Caco-2 (cell line): Measurements from ENCODE around the gene GASK1B. TPM values are rescaled to one million over a fixed set of nuclear protein-coding genes. Genes with fewer than 3 reads are reported as not detected.
A peak's percentile ranks its signal among the peaks of the same experiment; 100 is the strongest.

Experiments
- Bru-seq: library from RNA; stranded (reverse); fragments of 400-500 nt; gene quantifications from one replicate; lab custom pipeline; 2021; lab: Mats Ljungman, UMichigan
- BruChase-seq, 2 experiments: library from RNA; stranded (reverse); fragments of 400-500 nt; gene quantifications; one replicate each; lab custom pipeline; 2021; lab: Mats Ljungman, UMichigan
- BruUV-seq: library from RNA; stranded (reverse); fragments of 400-500 nt; replicated peaks from 2 replicates; lab custom pipeline; 2021; lab: Mats Ljungman, UMichigan
- CTCF ChIA-PET: fragments of 300-600 bp; sonication (Branson Sonifier 250); formaldehyde crosslinking; loops from one replicate; lab custom pipeline; 2022; ENCODE audit warnings: antibody characterized with exemption; lab: Charles Lee
- POLR2A ChIA-PET: fragments of 300-600 bp; sonication (Branson Sonifier 250); formaldehyde crosslinking; loops from one replicate; lab custom pipeline; 2022; ENCODE audit warnings: antibody characterized with exemption; lab: Charles Lee
- DNase-seq, 2 experiments: peaks; one replicate each; pipeline versions ENCODE4 v3.0.0 to v3.0.0-alpha.2; 2020 to 2022
- H3K27me3 ChIP-seq: replicated peaks from 2 replicates; pipeline ENCODE4 v1.6.0; 2011; ENCODE audit warnings: low read length; ENCODE audit not compliant: control insufficient read depth, insufficient read depth
- H3K36me3 ChIP-seq: 2 replicates; pipeline ENCODE4 v1.5.1; 2011; ENCODE audit warnings: low read length; ENCODE audit not compliant: control insufficient read depth, insufficient read depth
- H3K4me1 ChIP-seq: fragments of 250-450 bp; sonication (Bioruptor Pico); 2 replicates; pipeline ENCODE4 v1.5.1; 2020; ENCODE audit warnings: mild to moderate bottlenecking
- H3K4me3 ChIP-seq: 2 replicates; pipeline ENCODE4 v1.5.1; 2011; ENCODE audit warnings: low read depth, mild to moderate bottlenecking, control low read depth, low read length
- H3K9me3 ChIP-seq: fragments of 250-450 bp; sonication (Bioruptor Pico); 2 replicates; pipeline ENCODE4 v1.5.1; 2020; ENCODE audit warnings: mild to moderate bottlenecking, moderate library complexity
- H3K27ac Mint-ChIP-seq: one replicate; pipeline ENCODE4 v1.8.0; 2022; ENCODE audit warnings: mixed read lengths; ENCODE audit not compliant: unreplicated experiment
- H3K27me3 Mint-ChIP-seq: one replicate; pipeline ENCODE4 v1.8.0; 2022; ENCODE audit warnings: mixed read lengths; ENCODE audit not compliant: insufficient read depth, unreplicated experiment
- H3K36me3 Mint-ChIP-seq: one replicate; pipeline ENCODE4 v1.8.0; 2022; ENCODE audit warnings: mild to moderate bottlenecking, mixed read lengths; ENCODE audit not compliant: insufficient read depth, unreplicated experiment
- H3K4me1 Mint-ChIP-seq: one replicate; pipeline ENCODE4 v1.8.0; 2022; ENCODE audit warnings: low read depth, mixed read lengths; ENCODE audit not compliant: unreplicated experiment
- H3K4me3 Mint-ChIP-seq: one replicate; pipeline ENCODE4 v1.8.0; 2022; ENCODE audit warnings: mild to moderate bottlenecking, moderate library complexity, mixed read lengths; ENCODE audit not compliant: unreplicated experiment
- H3K9me3 Mint-ChIP-seq: one replicate; pipeline ENCODE4 v1.8.0; 2022; ENCODE audit warnings: mixed read lengths; ENCODE audit not compliant: unreplicated experiment
- CTCF ChIP-seq, 2 experiments: fragments of 200-600 bp in 1 of 2; IDR thresholded peaks; 1 replicate in 1 of 2; 2 replicates in 1 of 2; pipeline versions ENCODE4 v1.5.1 to v1.8.0; 2011 to 2022; ENCODE audit warnings: antibody characterized with exemption in 1 of 2, control low read depth in 1 of 2, inconsistent platforms in 1 of 2, low read depth in 1 of 2, low read length in 1 of 2, mild to moderate bottlenecking in 1 of 2, moderate library complexity in 1 of 2; ENCODE audit not compliant: insufficient read depth in 1 of 2, severe bottlenecking in 1 of 2, unreplicated experiment in 1 of 2
- intact Hi-C: fragments of 100-400 bp; cut with micrococcal nuclease; formaldehyde crosslinking; loops from one replicate; pipeline ENCODE4 v1.10.0; 2022; ENCODE audit not compliant: unreplicated experiment
- long read RNA-seq: library from polyadenylated mRNA; stranded (forward); transcript quantifications from one replicate; pipeline ENCODE4 v2.0.0, GENCODE V29; 2022
- total RNA-seq: library from RNA; stranded (reverse); gene quantifications from 2 replicates; pipeline ENCODE4 v1.2.3, GENCODE V29; 2022

Gene GASK1B
- total RNA-seq (42.5 and 48.5 TPM in 2 replicates), Bru-seq, nascent RNA (percentile 94 among the genes with signal in this experiment), BruChase-seq, experiment 1, labeled RNA remaining after a 2-hour chase (percentile 92 among the genes with signal in this experiment), BruChase-seq, experiment 2, labeled RNA remaining after a 6-hour chase (percentile 92 among the genes with signal in this experiment)
- long read RNA-seq, full-length matches to known transcripts, result 19 of 107 reads
- long read RNA-seq, partial matches to known transcripts, result 76 of 107 reads
- long read RNA-seq, other reads (novel, unspliced or antisense), result 12 of 107 reads

GRCh38 chr4:158172261-158173258, at the start of gene GASK1B:
Gene GASK1B, minus strand, starts transcription at chr4:158173025. Its CDS starts 1,650 bp downstream, at chr4:158171375.
- peaks cover 34% of the 10 kb centered on the region for H3K36me3 Mint-ChIP-seq
- TF ChIP-seq CTCF (IDR thresholded peaks at IDR 0.05; ENCODE audit: insufficient read depth in 1 of 2, low read depth in 1 of 2, low read length in 1 of 2, severe bottlenecking in 1 of 2, unreplicated experiment in 1 of 2), result peak; percentile 25 to 27
- H3K4me3 Mint-ChIP-seq, result peak within 1 kb of the TSS; percentile 89
- intact Hi-C loops, result loop anchor here (1.0 kb wide), 1 partner anchor 180 kb away; no protein-coding TSS in a partner anchor
- POLR2A ChIA-PET, result no interaction called here
- DNase-seq, result peak; percentile 56 to 68
- Histone ChIP-seq H3K4me3 (peak within 1 kb of the TSS; percentile 49), H3K36me3 (no peaks in the 10 kb centered on the region), H3K4me1 (peaks cover 14% of the 10 kb centered on the region), H3K9me3 (no peaks in the 10 kb centered on the region), H3K27me3 (no peaks in the 10 kb centered on the region)
- H3K9me3 Mint-ChIP-seq, result no peaks in the 10 kb centered on the region
- H3K4me1 Mint-ChIP-seq, result peaks cover 14% of the 10 kb centered on the region
- H3K27me3 Mint-ChIP-seq, result no peaks in the 10 kb centered on the region
- CTCF ChIA-PET, result no interaction called here
- peak within 1 kb of the TSS; percentile 97 for H3K27ac Mint-ChIP-seq
- BruUV-seq, result no TSS peak

GRCh38 chr4:158219623-158220022, 46.8 kb upstream of the GASK1B start:
- Mint-ChIP-seq H3K27ac (no peak overlapping the region), H3K36me3 (peaks cover 8% of the 10 kb centered on the region), H3K27me3 (no peaks in the 10 kb centered on the region), H3K4me1 (no peaks in the 10 kb centered on the region), H3K4me3 (no peak overlapping the region), H3K9me3 (no peaks in the 10 kb centered on the region)
- ChIA-PET CTCF (interaction anchor here (0.6 to 1.5 kb wide), 2 partner anchors 9 to 28 kb away, joined by 3 to 4 read pairs; partner anchors contain the start of gene TMEM144), POLR2A (no interaction called here)
- TF ChIP-seq CTCF (IDR thresholded peaks at IDR 0.05; ENCODE audit: insufficient read depth in 1 of 2, low read depth in 1 of 2, low read length in 1 of 2, severe bottlenecking in 1 of 2, unreplicated experiment in 1 of 2), result no peak
- no peak for DNase-seq
- no TSS peak for BruUV-seq
- H3K4me3 ChIP-seq, result no peak overlapping the region
- no peaks in the 10 kb centered on the region for H3K4me1 ChIP-seq
- intact Hi-C loops, result no loop called here
- no peaks in the 10 kb centered on the region for H3K27me3 ChIP-seq
- H3K36me3 ChIP-seq, result no peaks in the 10 kb centered on the region
- H3K9me3 ChIP-seq, result no peaks in the 10 kb centered on the region

- Histone ChIP-seq H3K9me3 (no peaks in the 10 kb centered on the region), H3K27me3 (no peaks in the 10 kb centered on the region), H3K4me3 (no peak overlapping the region), H3K36me3 (no peaks in the 10 kb centered on the region), H3K4me1 (no peaks in the 10 kb centered on the region)
- intact Hi-C loops, result no loop called here
- CTCF ChIA-PET, result no interaction called here
- Mint-ChIP-seq H3K36me3 (peaks cover 12% of the 10 kb centered on the region), H3K27me3 (no peaks in the 10 kb centered on the region), H3K4me3 (no peak overlapping the region), H3K27ac (no peak overlapping the region), H3K4me1 (no peaks in the 10 kb centered on the region), H3K9me3 (no peaks in the 10 kb centered on the region)
- POLR2A ChIA-PET, result no interaction called here
- no peak for TF ChIP-seq CTCF (IDR thresholded peaks at IDR 0.05; ENCODE audit: insufficient read depth in 1 of 2, low read depth in 1 of 2, low read length in 1 of 2, severe bottlenecking in 1 of 2, unreplicated experiment in 1 of 2)
- DNase-seq, result no peak
- BruUV-seq, result no TSS peak
Observed at GRCh38 chr4:158217763-158218162, 44.9 kb upstream of the GASK1B start.
